ENCODE data around the gene ADCK1.
"Not testable (repeated sequence)": the region's sequence is repeated elsewhere in the genome, so short reads cannot be mapped to it uniquely, and the experiment has no call there.

The ADCK1 gene

GRCh38 chr14:77924141-77924948 is 124.4 kb downstream of the ADCK1 start:
- FAIRE-seq = no peak
- DNase-seq (ENCODE audit: insufficient read length, low spot score) = no peak

- no peak for FAIRE-seq
These were observed 127.0 kb downstream of the ADCK1 start for GRCh38 chr14:77926942-77927341.

GRCh38 chr14:77931441-77931840 is 131.5 kb downstream of the ADCK1 start:
- no peak for FAIRE-seq

More at GRCh38 chr14:77926942-77927341, 127.0 kb downstream of the ADCK1 start:
- DNase-seq (ENCODE audit: insufficient read length, low spot score) = no peak

GRCh38 chr14:77936138-77936639 is 136.3 kb downstream of the ADCK1 start:
- no peak for FAIRE-seq
- no peak for DNase-seq (ENCODE audit: insufficient read length, low spot score)

More at GRCh38 chr14:77931441-77931840, 131.5 kb downstream of the ADCK1 start:
- no peak for DNase-seq (ENCODE audit: insufficient read length, low spot score)

- DNase-seq (ENCODE audit: insufficient read length, low spot score) (no peak), FAIRE-seq (no peak)
These were observed 147.5 kb downstream of the ADCK1 start for GRCh38 chr14:77947372-77947771.

- DNase-seq (ENCODE audit: insufficient read length, low spot score) (no peak), FAIRE-seq (no peak)
These were observed 150.6 kb downstream of the ADCK1 start for GRCh38 chr14:77950371-77951063.

GRCh38 chr14:77955816-77956484 is 156.0 kb downstream of the ADCK1 start:
- DNase-seq (ENCODE audit: insufficient read length, low spot score) (no peak), FAIRE-seq (no peak)

GRCh38 chr14:77959686-77960085 is 159.8 kb downstream of the ADCK1 start:
- not testable (repeated sequence) for FAIRE-seq; DNase-seq (ENCODE audit: insufficient read length, low spot score)

- FAIRE-seq = no peak
- no peak for DNase-seq (ENCODE audit: insufficient read length, low spot score)
These were observed 162.1 kb downstream of the ADCK1 start for GRCh38 chr14:77961847-77962580.

- FAIRE-seq (no peak), DNase-seq (ENCODE audit: insufficient read length, low spot score) (no peak)
These were observed 163.0 kb downstream of the ADCK1 start for GRCh38 chr14:77962731-77963520.

GRCh38 chr14:77964586-77964985 is 164.7 kb downstream of the ADCK1 start:
- no peak for FAIRE-seq
- no peak for DNase-seq (ENCODE audit: insufficient read length, low spot score)

GRCh38 chr14:77965050-77965449 is 165.1 kb downstream of the ADCK1 start:
- DNase-seq (ENCODE audit: insufficient read length, low spot score) = no peak
- no peak for FAIRE-seq

- FAIRE-seq (no peak), DNase-seq (ENCODE audit: insufficient read length, low spot score) (no peak)
These were observed 166.1 kb downstream of the ADCK1 start for GRCh38 chr14:77965919-77966435.

GRCh38 chr14:77967110-77967509 is 167.2 kb downstream of the ADCK1 start:
- FAIRE-seq (no peak), DNase-seq (ENCODE audit: insufficient read length, low spot score) (no peak)

- DNase-seq (ENCODE audit: insufficient read length, low spot score) = no peak
- no peak for FAIRE-seq
These were observed 170.7 kb downstream of the ADCK1 start for GRCh38 chr14:77970646-77971045.

- DNase-seq (ENCODE audit: insufficient read length, low spot score) (no peak), FAIRE-seq (no peak)
These were observed 173.3 kb downstream of the ADCK1 start for GRCh38 chr14:77973246-77973645.

- FAIRE-seq (no peak), DNase-seq (ENCODE audit: insufficient read length, low spot score) (no peak)
These were observed 176.7 kb downstream of the ADCK1 start for GRCh38 chr14:77976591-77976990.

GRCh38 chr14:77979171-77979570 is 179.3 kb downstream of the ADCK1 start:
- FAIRE-seq (no peak), DNase-seq (ENCODE audit: insufficient read length, low spot score) (no peak)

- DNase-seq (ENCODE audit: insufficient read length, low spot score) = no peak
- no peak for FAIRE-seq
These were observed 179.9 kb downstream of the ADCK1 start for GRCh38 chr14:77979666-77980351.
